Fibroblast of pulmonary artery (primary cell): ENCODE results near the gene PDK3.

ENCODE experiments used
- DNase-seq: peaks from one replicate; pipeline ENCODE4 v3.0.0-alpha.2; 2010; ENCODE audit warnings: low read depth
- H3K4me3 ChIP-seq: replicated peaks from 2 replicates; pipeline ENCODE4 v1.5.1; 2011; ENCODE audit warnings: low read depth, mild to moderate bottlenecking, control low read depth, low read length, moderate library complexity
- TF ChIP-seq, protein P1 (sequence below): IDR thresholded peaks from 2 replicates; pipeline ENCODE4 v1.5.1; 2011; ENCODE audit warnings: mild to moderate bottlenecking, control low read depth, low read length, inconsistent platforms; ENCODE audit errors: missing control alignments

PDK3 gene

DNA sequence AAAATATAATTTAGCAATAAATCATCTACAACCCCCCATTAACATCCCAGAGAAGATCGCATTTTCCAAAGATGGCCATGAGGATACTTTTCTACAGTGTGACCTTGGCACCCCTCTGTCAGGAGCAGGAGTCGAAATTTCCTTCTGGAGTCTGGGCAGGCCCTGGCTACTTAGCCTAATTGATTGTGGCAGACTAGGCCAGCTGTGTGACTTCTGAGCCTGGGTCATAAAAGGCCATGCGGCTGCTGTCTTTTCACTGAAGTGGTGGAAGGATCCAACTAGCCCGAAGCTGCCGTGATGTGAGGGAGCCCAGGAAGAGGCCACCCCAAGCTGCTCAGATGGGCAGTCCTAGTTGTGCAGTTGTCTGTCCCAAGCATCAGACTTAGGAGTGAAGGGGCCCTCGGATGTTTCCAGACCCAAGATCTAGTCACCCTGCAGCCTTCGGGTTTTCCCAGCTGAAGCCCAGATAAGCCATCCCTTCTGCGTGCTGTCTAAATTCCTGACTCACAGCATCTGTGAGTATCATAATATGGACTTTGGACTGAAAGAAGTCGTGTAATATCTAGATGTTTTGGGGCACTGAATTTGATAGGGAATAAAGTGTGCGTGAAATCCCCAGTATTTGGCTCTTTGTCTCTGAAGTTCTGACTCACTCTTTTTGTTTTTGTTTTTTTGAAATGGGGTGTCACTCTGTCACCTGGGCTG is 21.0 kb downstream of the PDK3 start:
- TF ChIP-seq, protein P1, sequence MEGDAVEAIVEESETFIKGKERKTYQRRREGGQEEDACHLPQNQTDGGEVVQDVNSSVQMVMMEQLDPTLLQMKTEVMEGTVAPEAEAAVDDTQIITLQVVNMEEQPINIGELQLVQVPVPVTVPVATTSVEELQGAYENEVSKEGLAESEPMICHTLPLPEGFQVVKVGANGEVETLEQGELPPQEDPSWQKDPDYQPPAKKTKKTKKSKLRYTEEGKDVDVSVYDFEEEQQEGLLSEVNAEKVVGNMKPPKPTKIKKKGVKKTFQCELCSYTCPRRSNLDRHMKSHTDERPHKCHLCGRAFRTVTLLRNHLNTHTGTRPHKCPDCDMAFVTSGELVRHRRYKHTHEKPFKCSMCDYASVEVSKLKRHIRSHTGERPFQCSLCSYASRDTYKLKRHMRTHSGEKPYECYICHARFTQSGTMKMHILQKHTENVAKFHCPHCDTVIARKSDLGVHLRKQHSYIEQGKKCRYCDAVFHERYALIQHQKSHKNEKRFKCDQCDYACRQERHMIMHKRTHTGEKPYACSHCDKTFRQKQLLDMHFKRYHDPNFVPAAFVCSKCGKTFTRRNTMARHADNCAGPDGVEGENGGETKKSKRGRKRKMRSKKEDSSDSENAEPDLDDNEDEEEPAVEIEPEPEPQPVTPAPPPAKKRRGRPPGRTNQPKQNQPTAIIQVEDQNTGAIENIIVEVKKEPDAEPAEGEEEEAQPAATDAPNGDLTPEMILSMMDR = no peak
- DNase-seq = no peak
- no peak overlapping the region for H3K4me3 ChIP-seq

DNA sequence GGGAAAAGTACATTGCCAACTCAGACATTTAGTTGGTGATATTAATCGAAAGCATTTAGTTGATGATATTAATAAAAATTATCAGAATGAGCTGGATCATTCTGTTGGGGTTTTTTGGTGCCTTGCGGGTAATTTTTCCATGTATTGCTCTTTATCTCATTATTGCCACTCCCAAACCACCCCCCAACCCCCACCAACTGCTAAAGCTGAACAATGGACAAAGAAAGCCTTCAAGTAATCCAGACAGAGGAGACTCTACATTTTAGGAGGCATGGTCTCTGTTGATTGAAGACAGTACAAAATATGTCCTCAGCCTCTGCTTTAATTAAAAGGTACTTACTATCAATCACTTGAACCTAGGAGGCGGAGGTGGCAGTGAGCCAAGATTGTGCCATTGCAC is 22.5 kb downstream of the PDK3 start:
- no peak overlapping the region for H3K4me3 ChIP-seq
- TF ChIP-seq, protein P1 = no peak
- DNase-seq = no peak

DNA sequence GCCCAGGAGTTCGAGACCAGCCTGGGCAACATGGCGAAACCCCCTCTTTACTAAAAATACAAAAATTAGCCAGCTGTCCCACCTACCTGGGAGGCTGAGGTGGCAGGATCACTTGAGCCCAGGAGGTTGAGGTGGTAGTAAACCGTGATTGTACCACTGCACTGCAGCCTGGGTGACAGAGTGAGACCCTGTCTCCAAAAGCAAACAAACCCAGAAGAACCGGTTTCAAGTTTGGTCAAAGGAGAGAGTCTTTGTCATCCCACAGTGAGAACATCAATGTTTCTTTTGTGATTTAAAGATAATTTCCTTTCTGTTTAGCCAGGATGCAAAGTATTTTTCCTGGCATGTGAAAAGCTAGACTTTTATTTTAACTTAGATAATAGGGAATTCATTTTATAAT is 26.7 kb downstream of the PDK3 start:
- H3K4me3 ChIP-seq = no peak overlapping the region
- TF ChIP-seq, protein P1 = no peak
- DNase-seq = no peak

DNA sequence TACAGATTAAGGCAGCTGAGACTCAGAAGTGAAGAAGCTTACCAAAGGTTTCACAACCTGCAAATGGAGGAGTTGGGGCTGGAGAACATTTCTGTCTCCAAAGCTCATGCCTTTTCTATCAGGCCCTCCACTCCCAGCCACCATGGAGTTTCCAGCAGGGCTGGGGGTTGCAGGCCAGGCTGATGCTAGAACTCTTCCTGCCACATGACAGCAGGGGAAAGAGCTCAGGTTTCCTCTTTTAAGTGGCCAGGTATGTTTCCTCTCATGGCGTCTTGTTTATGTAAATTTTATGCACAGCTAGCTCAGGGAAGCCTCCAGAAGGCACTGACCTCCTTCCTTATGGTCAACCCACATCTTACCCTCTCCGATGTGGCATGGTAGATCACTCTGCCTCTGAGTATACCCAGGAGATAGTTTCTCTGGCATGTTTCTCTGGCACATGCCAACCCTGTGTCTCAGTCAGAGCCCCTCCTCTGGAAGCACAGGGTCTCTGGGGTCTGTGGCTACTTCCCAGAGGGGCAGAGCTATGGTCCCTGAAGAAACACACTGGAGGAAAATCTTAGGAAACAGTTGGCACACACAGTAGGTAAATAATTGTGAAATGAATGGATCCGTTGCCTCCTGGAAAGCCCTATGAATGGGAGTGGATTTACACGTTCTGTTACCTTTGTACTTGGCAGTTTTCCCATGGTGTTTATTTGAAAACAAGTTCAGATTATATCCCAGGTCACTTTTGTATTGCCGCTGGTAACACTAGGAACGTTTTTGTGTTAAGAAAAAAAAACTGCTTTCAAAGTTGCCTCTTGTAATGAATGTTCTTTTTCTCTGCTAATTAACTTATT is 28.9 kb downstream of the PDK3 start:
- TF ChIP-seq, protein P1 = no peak
- no peak for DNase-seq
- H3K4me3 ChIP-seq = no peak overlapping the region

DNA sequence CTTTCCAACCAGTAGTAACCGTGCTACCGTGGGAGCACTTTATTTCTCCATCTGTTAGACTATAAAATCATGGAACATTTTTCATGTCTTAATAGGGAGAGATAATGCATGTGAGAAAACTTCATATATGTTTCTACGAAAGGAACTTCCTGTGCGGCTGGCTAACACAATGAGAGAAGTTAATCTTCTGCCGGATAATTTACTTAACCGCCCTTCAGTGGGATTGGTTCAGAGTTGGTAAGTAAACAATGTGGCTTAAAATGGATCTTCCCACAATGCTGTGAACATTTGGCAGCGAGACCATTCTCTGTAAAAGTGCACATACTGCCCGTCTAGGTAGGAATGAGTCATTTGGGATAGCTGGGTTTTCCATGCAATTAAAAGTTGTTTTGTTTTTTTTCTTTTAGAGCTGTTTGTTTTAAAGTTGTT is 29.6 kb downstream of the PDK3 start:
- H3K4me3 ChIP-seq = no peak overlapping the region
- DNase-seq = peak; percentile 83
- TF ChIP-seq, protein P1 = no peak

DNA sequence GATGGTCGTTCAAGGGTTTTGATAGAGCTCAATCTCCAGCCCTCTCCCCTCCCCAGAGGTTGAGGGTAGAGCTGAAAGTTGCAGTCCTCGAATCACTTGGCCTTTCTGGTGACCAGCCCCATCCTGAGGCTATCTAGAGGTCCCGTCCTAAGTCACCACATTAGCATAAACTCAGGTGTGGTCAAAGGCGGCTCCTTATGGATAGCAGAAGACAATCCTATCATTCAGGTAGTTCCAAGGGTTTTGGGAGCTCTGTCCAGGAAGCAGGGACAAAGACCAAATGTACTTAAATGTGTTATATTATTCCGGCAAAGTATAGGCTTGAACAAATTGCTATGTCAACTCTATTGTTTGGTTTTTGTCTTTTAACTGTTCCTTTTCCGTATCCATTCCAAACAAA is 30.6 kb downstream of the PDK3 start:
- TF ChIP-seq, protein P1 = no peak
- no peak overlapping the region for H3K4me3 ChIP-seq

DNA sequence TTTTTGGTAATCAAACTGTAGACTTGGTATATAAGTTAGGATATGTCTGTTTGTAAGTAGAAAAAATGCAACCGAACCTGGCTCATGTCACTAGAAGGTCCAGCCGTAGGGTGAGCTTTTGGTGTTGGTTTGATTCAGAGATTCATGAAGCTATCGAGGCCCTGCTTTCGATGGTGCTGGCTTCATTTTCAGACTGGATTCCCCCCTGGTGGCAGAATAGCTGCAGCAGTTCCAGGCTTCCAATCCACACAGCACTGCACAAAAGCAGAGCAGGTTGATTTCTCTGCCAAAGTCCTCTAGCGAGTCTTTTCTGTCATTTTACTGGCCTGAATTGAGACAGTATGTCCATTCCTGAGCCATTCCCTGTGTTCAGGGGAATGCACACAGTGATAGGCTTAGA is 33.1 kb downstream of the PDK3 start:
- peak; percentile 16 for DNase-seq
- no peak overlapping the region for H3K4me3 ChIP-seq
- TF ChIP-seq, protein P1 = peak; percentile 24

More for the DNA sequence above, 30.6 kb downstream of the PDK3 start:
- DNase-seq = no peak
